Right lobe of liver (tissue), 4 donors: ENCODE results near the gene PIGP.

Experiments used
- POLR2A ChIP-seq: fragments of 450-650 bp; IDR thresholded peaks from one replicate; pipeline ENCODE4 v1.6.1; 2017; ENCODE audit warnings: antibody characterized with exemption, mild to moderate bottlenecking
- TF ChIP-seq, protein P1 (sequence below), 4 donors: fragments of 200-600 bp in 3 of 4; fragments of 450-650 bp in 1 of 4; IDR thresholded peaks; one replicate each; pipeline versions ENCODE4 v1.5.1 to v1.8.0; 2016 to 2022; ENCODE audit warnings: antibody characterized with exemption in 4 of 4, mild to moderate bottlenecking in 2 of 4
- donor health status: DM: no; HTN: no; CAD: no.
- donor health status: DM: no; HTN: no; CAD: no.
- donor health status: DM: no; HTN: yes; CAD: no.

DNA sequence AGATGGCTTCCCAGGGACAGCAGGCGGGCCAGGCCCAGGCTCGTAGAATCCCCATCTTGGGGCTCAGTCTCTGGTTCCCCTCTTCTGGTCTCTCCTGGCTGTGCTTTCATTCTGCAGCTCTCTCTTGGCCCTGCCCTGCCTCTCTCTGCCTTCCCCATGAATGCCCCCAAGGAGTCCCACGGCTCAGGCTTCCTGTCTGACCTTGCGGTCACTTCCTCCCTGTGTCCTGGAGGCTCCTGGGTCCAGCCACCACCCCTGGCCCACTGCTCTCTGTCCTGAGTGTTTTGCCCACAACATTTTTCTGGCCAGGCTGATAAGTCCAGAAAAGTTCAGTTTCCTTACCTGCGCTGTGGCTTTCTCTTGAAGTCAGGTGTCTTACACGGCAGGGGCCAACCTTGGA lies 29.1 kb downstream of the PIGP start:
- TF ChIP-seq POLR2A: no peak
- TF ChIP-seq, protein P1, sequence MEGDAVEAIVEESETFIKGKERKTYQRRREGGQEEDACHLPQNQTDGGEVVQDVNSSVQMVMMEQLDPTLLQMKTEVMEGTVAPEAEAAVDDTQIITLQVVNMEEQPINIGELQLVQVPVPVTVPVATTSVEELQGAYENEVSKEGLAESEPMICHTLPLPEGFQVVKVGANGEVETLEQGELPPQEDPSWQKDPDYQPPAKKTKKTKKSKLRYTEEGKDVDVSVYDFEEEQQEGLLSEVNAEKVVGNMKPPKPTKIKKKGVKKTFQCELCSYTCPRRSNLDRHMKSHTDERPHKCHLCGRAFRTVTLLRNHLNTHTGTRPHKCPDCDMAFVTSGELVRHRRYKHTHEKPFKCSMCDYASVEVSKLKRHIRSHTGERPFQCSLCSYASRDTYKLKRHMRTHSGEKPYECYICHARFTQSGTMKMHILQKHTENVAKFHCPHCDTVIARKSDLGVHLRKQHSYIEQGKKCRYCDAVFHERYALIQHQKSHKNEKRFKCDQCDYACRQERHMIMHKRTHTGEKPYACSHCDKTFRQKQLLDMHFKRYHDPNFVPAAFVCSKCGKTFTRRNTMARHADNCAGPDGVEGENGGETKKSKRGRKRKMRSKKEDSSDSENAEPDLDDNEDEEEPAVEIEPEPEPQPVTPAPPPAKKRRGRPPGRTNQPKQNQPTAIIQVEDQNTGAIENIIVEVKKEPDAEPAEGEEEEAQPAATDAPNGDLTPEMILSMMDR (IDR thresholded peaks at IDR 0.05): no peak
